ENCODE data around the gene OLFM1. TPM values are rescaled to one million over a fixed set of nuclear protein-coding genes. Genes with fewer than 3 reads are reported as not detected.

Gene OLFM1
- total RNA-seq, 4 donors from 2014 or later, result 5.3 to 15.0 (median 8.6) TPM

DNA sequence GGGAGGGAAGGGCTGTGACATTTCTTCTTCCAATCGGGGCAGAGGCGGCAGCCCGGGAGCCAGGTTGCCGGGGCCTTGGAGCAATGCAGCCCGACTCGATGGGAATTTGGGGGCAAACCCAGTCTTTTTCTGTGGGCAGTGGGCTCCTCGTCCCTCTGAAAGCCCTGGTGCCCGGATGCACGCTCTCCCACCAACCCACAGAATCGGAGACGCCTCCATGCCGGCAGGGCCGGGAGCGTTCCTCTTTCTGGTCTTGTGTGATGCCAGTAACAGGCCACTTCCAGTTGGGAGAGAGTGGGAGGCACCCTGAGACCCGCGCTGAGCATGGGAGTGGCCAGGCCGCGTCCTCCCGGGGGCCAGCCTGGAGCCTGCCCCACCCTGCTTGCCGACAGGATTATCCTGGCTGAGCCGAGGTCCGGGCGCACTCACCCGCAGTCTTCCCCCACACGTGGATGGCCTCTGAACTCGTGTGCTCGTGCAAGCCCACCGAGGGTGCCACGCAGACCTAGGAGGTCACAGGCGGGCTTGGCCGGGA is 17.8 kb downstream of the OLFM1 start:
- TF ChIP-seq POLR2A (IDR thresholded peaks at IDR 0.05), result no peak
- TF ChIP-seq CTCF (IDR thresholded peaks at IDR 0.05), result no peak
- WGBS, 2 donors, result 83 to 84% methylated on average over 25 to 31 of the region's 31 CpGs
- no peak for DNase-seq (ENCODE audit: low spot score in 2 of 2)
- no peak overlapping the region for H3K4me3 ChIP-seq (ENCODE audit: low read depth, poor library complexity, severe bottlenecking)
- intact Hi-C loops (cut with DNase I; ENCODE audit: low total_unique reads), result no loop called here

DNA sequence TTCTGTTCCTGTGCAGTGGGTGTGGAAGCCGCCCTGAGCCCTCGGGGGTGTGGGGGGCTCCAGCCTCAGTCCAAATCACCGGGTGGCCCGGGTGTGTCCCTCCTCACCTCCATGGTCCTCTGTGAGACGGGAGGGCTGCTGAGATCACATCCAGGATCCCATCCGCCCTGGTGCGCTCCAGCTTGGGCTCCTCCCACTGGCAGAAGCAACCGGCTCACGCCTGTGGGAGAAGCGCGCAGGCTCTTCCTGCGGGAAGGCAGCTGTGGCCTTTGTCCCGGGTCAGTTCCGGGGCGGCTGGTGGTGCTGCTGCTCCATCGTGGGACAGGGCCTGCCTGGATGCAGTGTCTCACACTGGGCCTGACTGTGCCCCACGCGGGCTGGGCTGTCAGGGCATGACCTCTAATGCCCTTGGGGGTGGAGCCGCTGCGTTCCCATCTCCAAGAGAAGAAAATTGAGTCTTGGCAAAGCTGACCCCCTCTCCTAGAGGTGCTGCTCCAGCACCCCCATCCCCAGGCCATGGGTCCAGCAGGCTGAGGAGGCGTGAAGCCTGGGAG is 18.5 kb downstream of the OLFM1 start:
- DNase-seq (ENCODE audit: low spot score in 2 of 2), result no peak
- no peak overlapping the region for H3K4me3 ChIP-seq (ENCODE audit: low read depth, poor library complexity, severe bottlenecking)
- intact Hi-C loops (cut with DNase I; ENCODE audit: low total_unique reads), result no loop called here
- no peak for TF ChIP-seq CTCF (IDR thresholded peaks at IDR 0.05)
- no peak for TF ChIP-seq POLR2A (IDR thresholded peaks at IDR 0.05)
- WGBS, 2 donors, result 75 to 76% methylated on average over 8 to 14 of the region's 21 CpGs

- 86% methylated on average over 21 to 26 of the region's 29 CpGs for WGBS, 2 donors
- no peak overlapping the region for H3K4me3 ChIP-seq (ENCODE audit: low read depth, poor library complexity, severe bottlenecking)
- no peak for TF ChIP-seq CTCF (IDR thresholded peaks at IDR 0.05)
- TF ChIP-seq POLR2A (IDR thresholded peaks at IDR 0.05), result no peak
- intact Hi-C loops (cut with DNase I; ENCODE audit: low total_unique reads), result no loop called here
- no peak for DNase-seq (ENCODE audit: low spot score in 2 of 2)
Measured at GRCh38 chr9:135106551-135107270, 19.2 kb downstream of the OLFM1 start.

DNA sequence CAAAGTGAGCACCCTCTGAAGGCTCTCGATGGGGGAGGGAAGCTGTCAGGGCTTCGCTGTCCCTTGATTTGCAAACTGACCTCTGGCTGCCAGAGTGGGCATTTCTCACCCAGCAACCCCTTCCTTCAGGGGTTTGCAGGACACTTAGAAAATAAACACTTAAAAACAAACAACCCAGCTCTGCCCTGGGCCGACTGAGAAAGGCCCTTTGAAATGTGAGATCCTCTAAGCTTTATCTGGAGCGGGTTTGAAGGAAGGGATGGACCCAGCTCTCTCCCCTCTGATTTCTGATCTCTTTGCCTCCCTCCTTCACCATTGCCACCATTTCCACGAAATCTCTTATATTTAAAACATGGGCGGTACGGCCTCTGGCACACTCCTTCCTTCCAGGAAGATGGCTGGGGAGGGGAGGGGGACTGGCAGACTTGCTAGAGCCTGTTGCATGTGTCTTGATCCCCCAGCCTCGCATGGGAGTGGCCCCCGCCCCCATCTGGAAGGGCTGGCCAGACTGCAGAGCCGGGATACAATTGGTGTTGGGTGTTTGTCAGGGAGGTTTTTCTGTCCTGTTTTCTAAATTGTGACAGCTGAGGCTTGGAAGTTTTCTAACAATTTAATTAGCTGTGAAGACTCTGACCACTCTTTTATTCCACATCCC is 20.2 kb downstream of the OLFM1 start:
- TF ChIP-seq CTCF (IDR thresholded peaks at IDR 0.05), result no peak
- no peak for TF ChIP-seq POLR2A (IDR thresholded peaks at IDR 0.05)
- no peak for DNase-seq (ENCODE audit: low spot score in 2 of 2)
- WGBS, 2 donors, result 68 to 76% methylated on average over 10 of the region's 10 CpGs
- intact Hi-C loops (cut with DNase I; ENCODE audit: low total_unique reads), result no loop called here
- H3K4me3 ChIP-seq (ENCODE audit: low read depth, poor library complexity, severe bottlenecking), result no peak overlapping the region

DNA sequence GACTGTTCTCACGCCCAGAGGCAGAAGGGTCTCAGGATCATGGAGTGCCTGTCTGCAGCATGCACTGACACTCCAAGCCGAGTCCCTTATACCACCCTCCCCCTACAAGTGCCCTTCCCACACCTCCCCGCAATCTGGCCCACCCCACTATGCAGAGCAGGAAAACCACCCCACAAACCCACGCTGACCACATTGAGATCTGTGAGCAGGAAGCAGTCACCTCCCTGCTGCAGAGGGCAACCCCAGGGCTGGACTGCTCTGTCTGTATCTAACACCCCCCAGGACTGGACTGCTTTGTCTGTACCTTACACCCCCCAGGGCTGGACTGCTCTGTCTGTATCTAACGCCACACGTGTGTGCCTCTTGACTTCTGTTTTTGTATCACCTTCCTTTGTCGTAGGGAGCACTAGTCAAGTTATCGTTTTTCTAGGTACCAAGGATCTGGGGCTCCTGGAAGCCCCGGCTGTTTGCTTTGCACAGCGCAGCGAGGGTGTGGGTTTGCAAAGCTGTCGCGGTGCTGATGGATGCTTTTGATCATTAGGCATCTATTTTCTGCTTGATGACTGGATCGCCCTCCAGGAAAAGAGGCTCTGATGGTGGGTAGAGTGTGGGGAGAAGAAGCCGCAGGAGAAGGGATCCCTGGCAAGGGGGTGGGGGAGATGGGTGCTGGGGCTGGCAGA is 21.5 kb downstream of the OLFM1 start:
- TF ChIP-seq POLR2A (IDR thresholded peaks at IDR 0.05) (no peak), CTCF (IDR thresholded peaks at IDR 0.05) (no peak)
- intact Hi-C loops (cut with DNase I; ENCODE audit: low total_unique reads), result no loop called here
- WGBS, 2 donors, result 84 to 88% methylated on average over 15 of the region's 15 CpGs
- no peak for DNase-seq (ENCODE audit: low spot score in 2 of 2)
- H3K4me3 ChIP-seq (ENCODE audit: low read depth, poor library complexity, severe bottlenecking), result no peak overlapping the region

Data from lower leg skin (tissue), 4 donors.